ENCODE results near the gene RIT2.

RIT2 gene

DNA sequence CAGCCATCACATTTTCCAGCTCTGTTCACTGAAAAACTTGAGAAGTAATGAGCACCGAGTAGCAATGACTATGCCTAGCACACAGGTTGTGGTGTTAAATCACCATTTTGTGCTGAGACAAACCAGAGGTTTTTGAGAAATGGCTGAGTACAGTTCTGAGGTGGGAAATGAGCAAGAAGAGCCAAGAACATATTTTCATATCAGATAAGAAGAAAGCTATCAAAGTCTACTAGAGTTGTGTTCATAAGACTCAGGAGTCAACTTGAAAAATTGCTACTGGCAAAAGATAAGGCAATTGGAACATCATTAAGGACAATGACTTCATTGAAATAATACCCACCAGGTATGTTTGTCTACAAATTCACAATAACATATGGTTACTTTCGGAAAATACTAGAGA lies 108.1 kb downstream of the RIT2 start:
- DNase-seq, result no peak

DNA sequence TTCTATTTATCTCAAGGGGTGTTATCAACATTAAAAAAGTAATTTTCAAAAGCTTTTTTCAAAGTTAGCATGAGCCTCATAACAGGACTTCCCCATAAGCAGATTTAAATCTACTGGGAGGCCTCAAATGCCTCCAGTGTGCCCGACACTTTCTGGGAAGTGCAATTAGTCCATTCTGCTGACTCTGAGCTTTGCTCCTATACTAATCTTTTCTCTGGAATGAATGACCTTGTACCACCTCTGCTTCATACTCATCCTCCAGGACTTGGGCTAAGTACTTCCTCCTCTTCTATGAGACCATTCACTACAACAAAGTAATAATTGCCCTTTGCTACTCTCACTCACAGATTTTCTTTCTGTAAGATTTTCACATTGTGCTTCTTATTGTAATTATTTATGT lies 111.1 kb downstream of the RIT2 start:
- no peak for DNase-seq

DNA sequence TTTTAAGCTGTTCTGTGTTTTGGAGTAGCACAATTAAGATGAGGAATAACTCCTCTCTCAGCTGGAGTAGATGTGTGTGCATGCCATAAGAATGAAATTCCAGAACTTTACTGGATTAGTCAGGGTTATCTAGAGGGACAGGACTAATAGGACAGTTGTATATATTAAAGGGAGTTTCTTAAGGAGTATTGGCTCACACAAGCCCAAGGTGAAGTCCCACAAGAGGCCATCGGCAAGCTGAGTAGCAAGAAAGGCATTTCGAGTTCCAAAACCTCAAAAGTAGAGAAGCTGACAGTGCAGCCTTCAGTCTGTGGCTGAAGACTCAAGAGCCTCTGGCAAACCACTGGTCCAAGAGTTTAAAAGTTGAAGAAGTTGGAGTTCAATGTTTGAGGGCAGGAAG lies 113.7 kb downstream of the RIT2 start:
- no peak for DNase-seq

DNA sequence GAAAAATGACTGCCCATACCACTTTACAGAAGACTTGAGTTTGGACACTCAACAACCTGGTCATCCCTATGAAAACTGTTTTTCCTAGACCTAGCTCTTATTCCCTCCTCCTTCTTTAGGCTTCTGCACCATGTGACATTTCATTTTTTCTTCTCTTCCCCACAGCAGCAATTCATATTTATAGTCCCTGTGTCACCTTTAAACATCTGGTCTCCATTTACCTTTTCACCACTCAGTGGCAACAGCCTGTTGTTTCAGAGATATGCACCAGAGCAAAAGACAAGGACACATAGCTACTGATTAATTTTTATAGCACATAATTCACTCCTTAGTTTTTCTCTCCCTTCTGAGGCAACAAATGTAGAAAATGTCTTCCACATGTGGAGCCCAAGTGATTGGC lies 118.7 kb downstream of the RIT2 start:
- no peak for DNase-seq

DNA sequence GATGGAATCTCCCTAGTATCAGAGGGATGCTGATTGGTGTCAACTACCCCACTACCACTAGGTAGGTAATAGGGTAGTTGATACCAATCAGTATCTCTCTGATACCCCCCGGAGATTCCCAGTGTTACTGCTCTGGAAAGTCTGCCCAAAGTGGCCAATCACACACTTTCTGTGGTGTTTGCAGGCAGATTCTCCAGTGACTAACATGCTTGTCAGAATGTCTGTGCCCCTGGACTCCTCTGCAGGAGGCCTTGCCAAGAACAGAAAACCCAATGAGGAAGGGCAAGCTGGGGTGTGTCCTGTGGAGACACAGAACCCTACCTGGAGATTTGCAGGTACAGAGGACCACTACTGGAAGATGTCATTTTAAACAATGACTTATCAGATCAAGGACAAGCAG lies 135.1 kb downstream of the RIT2 start:
- no peak for DNase-seq

DNA sequence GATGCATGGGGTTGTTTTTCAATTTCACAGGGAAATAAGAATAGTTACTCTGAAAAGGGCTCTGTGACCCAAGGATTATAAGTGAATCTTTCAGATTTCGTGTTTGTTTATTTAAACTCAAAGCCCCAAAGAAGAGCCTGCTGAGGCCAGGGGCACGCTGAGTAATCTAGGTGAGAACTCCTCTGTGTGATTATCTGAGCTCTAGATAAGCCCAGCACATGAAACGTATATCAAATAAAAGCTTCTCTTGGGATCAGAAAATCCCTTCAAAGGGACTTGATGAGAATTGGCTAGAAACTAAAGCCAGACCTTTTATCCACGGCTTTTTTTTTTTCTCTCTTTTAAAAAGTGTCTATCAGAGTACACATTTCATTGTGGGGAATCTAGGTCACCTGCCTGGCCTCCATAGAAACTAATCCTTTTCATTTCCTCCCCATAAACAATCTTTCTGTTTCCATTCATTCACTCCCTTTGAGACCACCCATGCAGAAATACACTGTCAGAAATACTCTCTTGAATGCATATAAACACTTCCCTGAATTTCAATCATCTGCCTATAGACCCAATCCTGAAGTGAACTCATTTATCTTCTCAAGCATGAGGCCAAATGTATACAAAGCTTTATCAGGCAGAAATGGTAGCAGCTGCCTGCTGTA lies 137.4 kb downstream of the RIT2 start:
- DNase-seq, result peak; percentile 31

DNA sequence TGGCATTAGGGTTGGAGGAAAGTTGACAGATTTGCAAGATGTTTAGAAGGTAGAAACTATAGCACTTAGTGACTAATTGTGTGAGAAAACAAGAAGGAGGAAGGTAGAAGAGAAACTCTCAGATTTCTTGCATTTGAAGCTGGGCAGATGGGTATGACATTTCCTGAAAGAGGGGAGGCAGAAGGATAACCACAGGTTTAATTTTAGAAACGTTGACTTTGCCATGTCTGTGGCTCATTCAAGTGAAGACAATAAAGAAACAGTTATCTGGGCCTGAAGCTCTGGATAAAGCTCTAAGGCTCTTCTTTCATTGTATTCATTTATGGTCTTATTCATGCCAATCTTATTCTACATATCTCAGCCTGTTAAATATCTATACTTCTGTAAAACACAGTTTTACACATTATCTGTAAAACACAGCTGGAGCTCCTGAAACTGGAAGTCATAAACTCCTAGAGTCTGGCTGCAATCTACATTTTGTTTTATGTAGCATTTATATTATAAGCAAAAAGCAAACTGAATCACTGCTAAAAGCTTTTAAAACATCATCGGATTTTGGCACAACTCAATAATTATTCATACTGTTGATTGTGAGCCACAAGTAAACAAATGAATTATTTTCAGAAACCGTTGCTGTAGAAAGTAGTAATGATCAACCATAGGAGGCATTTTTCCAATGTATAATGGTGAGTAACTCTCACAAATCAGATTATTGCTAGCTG lies 138.5 kb downstream of the RIT2 start:
- no peak for DNase-seq

DNA sequence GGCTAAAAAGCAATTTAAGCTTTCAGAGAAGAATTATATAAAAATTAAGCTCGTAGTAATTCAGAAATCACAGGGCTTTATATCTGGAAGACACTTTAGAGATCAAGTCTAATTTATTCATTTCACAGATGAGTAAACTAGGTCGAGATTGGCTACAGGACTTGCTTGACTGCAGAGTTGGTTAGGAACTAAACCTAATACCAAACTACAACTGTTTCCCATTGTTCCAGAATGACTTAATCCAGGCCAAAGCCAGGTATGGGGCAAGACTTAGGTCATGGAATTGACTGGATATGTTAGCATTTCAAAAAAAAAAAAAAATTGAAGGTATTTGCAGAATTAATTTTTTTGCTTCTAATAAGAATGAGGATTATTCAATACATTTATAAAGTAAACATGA lies 146.1 kb downstream of the RIT2 start:
- DNase-seq, result no peak

DNA sequence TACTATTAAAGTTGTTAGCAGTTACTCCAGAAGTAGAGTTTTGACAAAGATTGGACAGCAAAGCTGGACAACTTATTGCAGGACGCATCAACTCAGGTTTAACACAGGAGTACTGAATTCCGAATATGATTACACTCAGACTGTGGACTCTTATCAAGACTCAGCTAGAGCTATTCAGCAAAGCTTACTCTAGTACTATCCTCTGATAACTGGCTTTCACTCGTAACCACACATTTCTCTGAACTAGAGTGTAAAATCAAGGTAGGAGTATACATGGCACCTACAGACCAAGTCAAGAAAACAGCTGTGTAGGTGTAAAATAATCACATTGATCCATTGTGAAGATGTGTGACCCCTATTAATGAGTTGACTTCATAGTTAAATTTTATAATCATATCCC lies 154.2 kb downstream of the RIT2 start:
- DNase-seq, result no peak

DNA sequence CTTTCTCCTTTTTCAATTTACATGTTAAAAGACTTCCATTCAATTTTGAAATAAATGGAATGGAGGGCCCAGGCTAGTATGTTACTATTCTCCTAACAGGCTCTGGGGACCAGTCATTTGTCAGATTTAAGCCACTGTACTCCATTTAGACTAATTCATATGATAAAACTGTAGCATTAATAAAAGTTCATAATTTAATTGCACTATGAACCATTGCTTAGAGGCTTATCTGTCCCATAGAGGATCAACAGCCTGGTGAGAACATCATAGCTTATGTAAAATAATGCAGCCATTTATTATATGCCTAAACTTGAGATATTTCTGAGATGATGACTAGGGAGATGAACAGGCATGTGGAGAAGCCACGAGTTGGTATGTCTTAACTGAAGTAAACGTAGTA lies 156.0 kb downstream of the RIT2 start:
- DNase-seq, result no peak

DNA sequence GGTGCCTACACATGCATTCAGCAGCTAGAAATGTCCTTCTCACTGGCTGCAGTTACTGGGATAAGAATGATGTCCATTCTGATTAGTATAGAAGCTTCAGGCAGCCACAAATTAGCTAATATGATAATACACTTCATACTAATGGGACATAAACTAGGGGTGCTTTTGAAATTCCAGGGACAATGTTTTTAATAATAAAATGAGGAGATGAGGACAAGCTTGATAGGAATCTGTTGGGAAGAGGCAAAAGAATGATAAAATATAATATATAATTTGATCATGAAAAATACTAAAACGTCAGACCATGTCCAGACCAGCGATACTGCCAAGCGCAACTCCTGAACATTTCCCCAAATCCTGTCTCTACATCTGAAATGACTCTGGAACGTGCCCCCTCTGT lies 157.1 kb downstream of the RIT2 start:
- DNase-seq, result no peak

DNA sequence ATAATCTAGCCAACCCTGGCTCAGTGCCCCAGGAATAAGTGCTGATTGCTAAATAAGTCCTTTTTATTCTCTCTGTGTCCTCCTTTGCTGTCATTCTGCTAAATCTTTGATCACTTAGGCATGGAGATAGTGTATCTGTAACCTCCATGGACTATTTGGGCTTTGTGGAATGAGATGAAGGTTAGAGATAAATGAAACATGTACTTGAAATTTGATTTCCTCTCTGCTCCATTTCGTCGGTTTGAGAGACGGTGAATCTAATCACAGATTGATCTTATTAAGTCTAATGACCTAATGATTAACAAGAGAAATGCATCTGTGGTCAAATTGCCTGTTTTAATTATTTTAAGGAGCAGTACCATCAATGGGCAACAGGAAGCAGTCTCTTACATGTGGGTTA lies 159.2 kb downstream of the RIT2 start:
- DNase-seq, result no peak

DNA sequence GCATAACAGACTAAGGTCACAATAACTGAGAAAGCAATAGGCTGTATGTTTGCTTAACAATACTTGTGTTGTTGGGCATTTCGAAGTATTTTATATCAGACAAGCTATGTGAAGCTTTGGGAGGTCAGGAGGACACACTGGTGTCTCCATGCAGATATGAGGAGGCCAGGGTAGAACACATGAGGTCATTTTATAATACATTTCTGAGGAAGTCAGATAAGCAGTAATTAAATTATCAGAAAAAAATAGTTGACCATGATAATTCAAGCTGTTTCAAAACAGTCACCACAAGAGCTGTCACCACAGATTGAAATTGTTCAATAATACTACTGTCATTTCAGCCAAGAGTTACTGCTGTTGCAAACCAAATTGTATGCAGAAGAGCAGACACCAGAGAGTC lies 160.6 kb downstream of the RIT2 start:
- DNase-seq, result no peak

DNA sequence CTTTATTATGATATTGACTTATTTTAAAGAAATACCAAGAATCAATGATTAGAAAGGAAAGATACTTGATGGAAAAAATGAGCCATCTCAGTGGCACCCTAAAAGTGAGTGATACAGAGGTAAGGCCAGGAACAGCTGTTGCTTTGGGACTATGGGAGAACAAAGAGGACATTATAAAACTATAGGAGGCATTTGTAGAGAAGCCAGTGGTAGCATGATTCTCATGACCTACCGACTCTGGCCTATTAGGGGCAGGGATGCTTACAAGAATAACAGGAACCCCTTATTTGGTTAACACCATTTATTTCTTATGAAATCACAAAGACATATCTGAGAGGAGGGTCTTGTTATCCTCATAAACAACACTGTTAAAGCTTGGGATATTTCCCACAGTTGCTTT lies 162.2 kb downstream of the RIT2 start:
- no peak for DNase-seq

DNA sequence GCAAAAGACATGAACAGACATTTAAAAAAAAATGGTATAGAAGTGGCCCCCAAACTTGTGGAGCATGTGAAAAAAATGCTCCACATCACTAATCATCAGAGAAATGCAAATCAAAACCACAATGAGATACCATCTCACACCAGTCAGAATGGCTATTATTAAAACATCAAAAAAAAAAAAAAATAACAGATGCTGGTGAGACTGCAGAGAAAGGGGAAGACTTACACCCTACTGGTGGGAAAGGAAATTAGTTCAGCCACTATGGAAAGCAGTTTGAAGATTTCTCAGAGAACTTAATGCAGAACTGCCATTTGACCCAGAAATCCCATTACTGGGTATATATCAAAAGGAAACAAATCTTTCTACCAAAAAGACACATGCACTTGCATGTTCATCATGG lies 164.8 kb downstream of the RIT2 start:
- DNase-seq, result no peak

DNA sequence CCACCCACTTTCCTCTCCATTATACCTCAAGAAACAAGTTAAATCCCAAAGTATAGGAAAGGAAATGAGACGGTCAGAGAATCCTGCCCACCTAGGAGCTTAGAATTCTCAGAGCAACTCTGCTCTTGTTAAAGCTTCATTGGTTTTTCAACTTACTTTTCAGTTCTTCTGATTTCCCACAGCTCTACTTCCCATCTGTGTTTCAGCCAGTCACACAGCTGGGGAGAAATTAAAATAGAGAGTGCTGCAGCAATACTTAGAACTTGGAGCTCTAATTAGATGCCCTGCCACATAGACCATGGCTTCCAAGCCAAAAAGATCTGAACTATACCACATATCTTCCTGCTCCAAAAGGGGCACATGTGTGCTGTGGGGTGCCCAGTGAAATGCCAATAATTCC lies 166.7 kb downstream of the RIT2 start:
- no peak for DNase-seq

DNA sequence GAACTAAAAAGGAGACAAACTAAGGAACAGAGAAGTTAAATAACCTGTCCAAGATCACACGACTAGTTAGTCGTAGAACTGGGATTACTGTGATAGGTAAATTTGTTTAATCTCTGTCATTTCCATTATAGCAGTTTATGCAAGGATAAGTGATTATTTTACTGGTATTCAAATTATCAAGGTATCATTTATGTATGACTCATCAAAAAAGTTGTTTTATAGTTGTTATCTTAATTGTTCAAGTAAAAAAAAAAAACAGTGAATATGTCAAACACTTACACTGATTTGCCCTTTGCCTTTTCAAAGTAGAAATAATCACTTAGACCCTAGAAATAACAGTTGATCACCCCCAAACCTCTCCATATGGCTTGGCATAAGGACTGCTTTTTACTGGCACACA lies 173.6 kb downstream of the RIT2 start:
- no peak for DNase-seq

DNA sequence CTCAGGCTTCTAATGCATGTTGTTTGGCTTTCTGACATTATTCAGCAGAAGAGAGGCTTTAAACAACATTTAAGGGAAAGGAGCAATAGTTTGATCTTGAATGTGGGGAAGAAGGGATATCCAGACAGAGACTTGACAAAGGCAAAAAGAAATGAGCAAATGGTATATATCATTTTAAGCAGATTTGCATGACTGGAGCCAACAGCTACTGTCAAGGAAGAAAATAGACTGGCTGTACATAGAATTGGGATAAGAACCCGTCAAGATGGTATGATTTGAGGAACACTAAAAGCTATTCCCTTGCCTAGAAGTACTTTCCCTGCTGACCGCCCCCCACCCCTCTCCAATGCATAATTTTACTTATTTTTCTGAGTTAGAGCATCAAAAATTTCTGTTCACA lies 174.5 kb downstream of the RIT2 start:
- DNase-seq, result no peak

DNA sequence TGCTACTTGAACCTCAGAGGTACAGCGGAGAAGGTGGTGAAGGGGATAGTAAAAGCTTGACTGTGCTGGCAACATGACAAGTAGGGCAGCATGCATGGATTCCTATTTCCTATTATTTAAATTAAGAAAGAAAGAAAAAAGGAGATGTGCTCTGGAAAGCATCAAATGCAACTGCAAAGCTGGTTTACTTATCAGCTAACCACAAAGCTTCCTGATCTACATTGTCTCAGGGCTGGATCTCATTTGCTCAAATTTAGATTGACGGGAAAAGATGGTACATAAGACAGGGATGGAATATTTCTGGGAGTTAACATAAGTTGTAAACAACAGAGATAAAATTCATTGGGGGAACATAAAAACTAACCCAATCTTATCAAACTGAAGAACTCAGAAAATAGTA lies 178.0 kb downstream of the RIT2 start:
- no peak for DNase-seq

DNA sequence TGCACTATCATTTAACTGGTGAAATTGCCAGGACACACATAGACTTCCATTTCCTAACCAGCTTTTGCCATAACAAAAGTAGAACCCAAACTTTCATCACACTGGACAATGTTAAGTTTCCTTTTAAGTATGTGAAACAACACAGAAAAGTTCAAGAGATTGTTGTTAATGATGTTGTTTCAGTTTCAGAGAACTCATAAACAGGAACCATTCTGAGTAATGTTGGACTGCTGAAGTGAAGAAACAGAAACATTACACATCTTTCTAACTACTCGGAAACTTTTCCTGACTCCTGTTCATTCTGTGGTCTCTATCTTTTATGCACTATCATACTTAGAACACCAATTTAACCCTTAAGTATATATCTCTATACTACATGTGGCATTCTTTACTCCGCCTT lies 179.2 kb downstream of the RIT2 start:
- no peak for DNase-seq

DNA sequence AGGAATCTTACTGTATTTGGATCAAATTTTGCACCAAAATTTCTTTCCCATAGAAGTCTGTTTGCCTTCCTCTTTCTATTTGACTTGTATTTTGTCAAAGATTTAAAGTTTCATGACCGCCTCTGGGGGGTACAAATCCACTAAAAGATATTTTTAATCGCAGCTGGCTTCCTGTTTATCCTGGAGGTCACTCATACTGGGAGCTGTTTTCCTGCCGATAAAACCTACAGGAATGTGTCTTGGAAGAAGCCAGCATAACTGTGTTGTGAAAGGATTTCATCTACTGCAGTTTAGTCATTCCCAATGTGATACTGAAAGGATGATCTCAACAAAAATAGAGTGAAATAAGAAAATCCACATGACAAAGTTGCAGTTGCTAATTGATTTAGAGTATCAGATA lies 184.0 kb downstream of the RIT2 start:
- no peak for DNase-seq

DNA sequence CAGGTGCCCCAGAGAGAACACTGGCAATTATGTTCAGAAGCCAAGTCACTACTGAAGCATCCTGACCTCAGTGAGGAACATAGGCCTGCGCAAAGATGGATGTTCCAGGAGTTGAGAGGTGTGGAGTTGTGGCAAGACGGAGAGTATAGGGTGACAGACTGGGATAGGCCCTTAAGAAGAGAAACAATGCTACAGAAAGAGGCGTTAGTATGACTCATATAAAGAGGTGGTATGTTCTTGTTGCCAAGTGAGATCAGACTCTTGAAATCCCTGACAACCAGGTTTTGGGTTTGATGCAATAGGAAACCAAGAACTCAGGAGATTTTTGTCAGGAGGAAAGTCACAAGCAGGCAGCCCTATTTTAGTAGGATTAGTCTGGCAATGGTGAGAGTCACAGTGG lies 185.6 kb downstream of the RIT2 start:
- no peak for DNase-seq

DNA sequence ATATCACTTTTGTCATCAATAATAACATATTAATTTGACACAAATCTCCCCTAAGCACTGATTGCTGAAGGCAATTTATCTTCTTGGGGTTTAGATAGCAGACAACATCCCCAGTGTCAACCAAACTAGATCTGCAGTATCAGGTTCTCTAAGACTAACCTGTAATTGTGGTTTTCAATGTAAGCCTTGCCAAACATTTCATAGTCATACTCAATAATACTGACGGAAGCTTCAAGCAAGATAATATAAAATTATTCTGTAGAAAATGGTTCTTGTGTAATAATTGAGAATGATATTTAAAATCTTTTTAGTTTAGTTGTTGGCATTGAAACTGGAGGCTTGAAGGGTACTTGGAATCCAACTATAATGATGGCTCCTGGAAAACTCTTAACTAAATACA lies 186.3 kb downstream of the RIT2 start:
- DNase-seq, result no peak

DNA sequence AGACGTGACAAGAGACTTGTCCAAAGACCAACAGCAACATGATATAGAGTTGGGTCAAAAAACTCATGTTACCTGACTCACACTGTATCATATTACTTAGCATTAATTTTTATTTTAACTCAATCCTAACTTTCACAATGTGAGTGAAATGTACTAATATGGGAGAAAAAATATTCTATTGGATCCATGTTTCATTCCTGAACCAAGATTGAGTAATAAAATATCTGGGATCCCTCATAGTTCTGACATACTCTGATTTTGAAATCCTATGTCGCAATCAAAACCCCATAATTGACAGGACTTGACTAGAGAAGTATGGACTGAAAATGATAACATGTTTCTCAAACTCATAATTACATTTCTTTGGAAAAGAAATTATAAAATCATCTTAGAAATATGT lies 190.4 kb downstream of the RIT2 start:
- DNase-seq, result no peak

DNA sequence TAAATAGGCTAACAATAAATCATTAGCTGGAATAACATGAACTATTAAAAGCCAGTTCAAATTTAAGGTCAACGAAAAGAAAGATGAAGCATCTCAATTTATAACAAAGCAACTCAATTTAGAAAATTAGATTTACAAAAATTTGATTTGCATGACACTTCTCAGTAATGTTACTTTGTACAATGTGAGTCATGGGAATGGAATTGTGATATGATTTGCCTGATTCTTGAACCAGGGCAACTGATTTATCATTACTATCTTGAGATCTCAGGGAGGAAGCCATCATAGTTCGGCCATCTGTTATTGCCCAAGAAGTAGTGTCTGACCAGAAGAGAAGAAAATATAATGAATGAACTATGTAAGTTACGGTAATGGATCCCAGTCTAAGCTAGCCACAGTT lies 193.1 kb downstream of the RIT2 start:
- no peak for DNase-seq
